Small intestine (tissue), 7 donors: ENCODE measurements around the gene FBXO42. TPM values are rescaled to one million over a fixed set of nuclear protein-coding genes. Genes with fewer than 3 reads are reported as not detected.
"Not testable (repeated sequence)": the region's sequence is repeated elsewhere in the genome, so short reads cannot be mapped to it uniquely, and the experiment has no call there.

Experiments
- DNase-seq, 2 donors: peaks; one replicate each; pipeline versions ENCODE4 v3.0.0 to v3.0.0-alpha.2; 2013
- FAIRE-seq: peaks from 2 replicates; lab custom pipeline; 2012; peaks lifted over from hg19 to GRCh38; lab: Jason Lieb, UNC
- H3K27ac ChIP-seq, 3 donors: one replicate each; pipeline ENCODE4 v1.5.1; 2013; ENCODE audit warnings: low read length in 2 of 3, mild to moderate bottlenecking in 2 of 3, control low read depth in 1 of 3, inconsistent platforms in 1 of 3, low read depth in 1 of 3, moderate library complexity in 1 of 3
- H3K27me3 ChIP-seq, 3 donors: one replicate each; pipeline ENCODE4 v1.6.1; 2013; ENCODE audit warnings: low read length in 3 of 3, inconsistent platforms in 1 of 3; ENCODE audit not compliant: control insufficient read depth in 3 of 3, insufficient read depth in 3 of 3
- H3K36me3 ChIP-seq, 3 donors: one replicate each; pipeline ENCODE4 v1.6.1; 2013; ENCODE audit warnings: low read length in 3 of 3, inconsistent platforms in 1 of 3, low read depth in 1 of 3, mild to moderate bottlenecking in 1 of 3, moderate library complexity in 1 of 3; ENCODE audit not compliant: control insufficient read depth in 3 of 3, insufficient read depth in 2 of 3
- H3K4me1 ChIP-seq, 3 donors: one replicate each; pipeline ENCODE4 v1.6.1; 2013; ENCODE audit warnings: low read length in 2 of 3, inconsistent platforms in 1 of 3, low read depth in 1 of 3, mild to moderate bottlenecking in 1 of 3, moderate library complexity in 1 of 3; ENCODE audit not compliant: control insufficient read depth in 3 of 3, insufficient read depth in 2 of 3
- H3K4me3 ChIP-seq, 3 donors: one replicate each; pipeline ENCODE4 v1.5.1; 2013; ENCODE audit warnings: low read length in 3 of 3, control low read depth in 1 of 3, inconsistent platforms in 1 of 3, low read depth in 1 of 3, mild to moderate bottlenecking in 1 of 3, moderate library complexity in 1 of 3
- H3K9me3 ChIP-seq, 2 donors: one replicate each; pipeline ENCODE4 v1.6.1; 2013; ENCODE audit warnings: low read depth in 1 of 2, low read length in 1 of 2; ENCODE audit not compliant: control insufficient read depth in 2 of 2, insufficient read depth in 1 of 2
- WGBS, 3 donors: extraction: QIAGEN DNeasy Blood & Tissue Kit; methylation state at CpG; one replicate each; pipeline ENCODE4 v1.1.7; 2013; 5-methylcytosine and 5-hydroxymethylcytosine counted together
- polyA plus RNA-seq, 4 donors: library from polyadenylated mRNA; stranded (reverse) in 3 of 4; unstranded in 1 of 4; fragments of 200-250 nt in 3 of 4; fragments of 120-200 nt in 1 of 4; gene quantifications; one replicate each; pipeline versions ENCODE4 v1.2.1 to v1.2.3, GENCODE V29; 2013
- donor health status: healthy with polysubstance abuse.
- donor health status: control.
- donor health status: control.
- donor health status: Bipolar disorder and iron deficiency.
- donor health status: healthy.

FBXO42 gene
- polyA plus RNA-seq, 4 donors: 10.0 to 14.5 (median 12.2) TPM

DNA sequence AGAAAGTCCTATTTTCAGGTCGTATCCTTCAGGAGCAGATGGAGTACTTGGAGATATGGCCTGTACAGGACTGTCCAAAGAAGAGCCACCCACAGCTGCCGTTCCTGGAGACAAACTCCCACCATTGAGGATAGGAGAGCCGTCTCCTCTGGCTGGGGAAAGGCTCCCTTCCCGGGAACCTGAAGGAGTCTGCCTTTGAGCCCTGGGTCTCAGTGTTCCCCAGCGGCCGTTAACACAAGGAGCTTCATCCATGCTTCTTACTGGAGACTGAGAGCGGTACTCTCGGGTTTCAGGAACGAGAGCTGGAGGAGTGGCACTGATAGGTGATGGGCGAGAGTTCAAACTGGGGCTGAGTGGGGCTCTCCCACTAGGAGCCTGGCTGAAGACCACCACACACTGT is 100.9 kb downstream of the FBXO42 start:
- Histone ChIP-seq H3K9me3 (no peaks in the 10 kb centered on the region), H3K4me1 (peaks cover 0 to 15% (median 6%) of the 10 kb centered on the region in 3 donors), H3K4me3 (no peak overlapping the region), H3K27me3 (no peaks in the 10 kb centered on the region), H3K27ac (peak overlapping the region in 1 of 3 donors; percentile 62), H3K36me3 (peaks cover 9 to 41% (median 12%) of the 10 kb centered on the region in 3 donors)
- WGBS, 3 donors: 34 to 74% (median 50%) methylated on average over 10 of the region's 10 CpGs
- FAIRE-seq (no peak), DNase-seq (no peak)

DNA sequence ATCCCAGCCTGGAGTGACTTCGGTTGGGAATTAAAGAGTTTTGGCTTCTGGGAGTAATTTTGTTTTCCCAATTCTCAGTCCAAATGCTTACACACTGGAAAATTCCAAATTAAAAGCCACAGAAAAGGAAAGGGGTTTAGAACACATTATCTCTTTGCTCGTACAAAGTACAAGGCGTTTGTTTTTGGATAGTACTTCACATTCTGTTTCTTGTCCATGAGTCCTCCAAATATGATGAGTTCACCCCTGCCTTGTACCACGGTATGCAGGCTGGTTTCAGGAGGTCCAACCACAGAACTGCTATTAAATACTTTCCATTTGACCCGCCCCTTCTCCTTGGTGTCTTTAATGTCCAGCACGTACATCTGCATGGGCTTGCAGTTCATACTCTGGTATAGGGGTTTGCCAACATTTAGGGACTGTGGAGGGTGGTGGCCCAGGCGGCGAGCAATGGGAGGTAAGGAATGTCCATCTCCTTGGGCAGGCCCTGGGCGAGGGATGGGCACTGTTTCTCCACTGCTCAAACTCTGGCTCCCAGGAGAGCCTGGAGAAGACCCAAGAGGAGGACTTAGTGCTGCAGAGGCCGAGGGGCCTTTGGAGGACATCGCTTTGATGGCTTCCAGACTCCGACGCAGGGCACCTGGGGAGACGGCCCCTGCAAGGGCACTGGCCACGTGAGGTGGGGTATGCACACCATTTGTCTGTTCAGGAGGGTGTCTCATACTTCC is 101.6 kb downstream of the FBXO42 start:
- Histone ChIP-seq H3K27ac (peak overlapping the region in 1 of 3 donors; percentile 62), H3K36me3 (peaks cover 9 to 41% (median 12%) of the 10 kb centered on the region in 3 donors), H3K4me1 (peaks cover 0 to 15% (median 6%) of the 10 kb centered on the region in 3 donors), H3K9me3 (no peaks in the 10 kb centered on the region), H3K27me3 (no peaks in the 10 kb centered on the region), H3K4me3 (no peak overlapping the region)
- no peak for FAIRE-seq
- DNase-seq: no peak
- WGBS, 3 donors: 82 to 87% (median 86%) methylated on average over 14 to 15 of the region's 15 CpGs

DNA sequence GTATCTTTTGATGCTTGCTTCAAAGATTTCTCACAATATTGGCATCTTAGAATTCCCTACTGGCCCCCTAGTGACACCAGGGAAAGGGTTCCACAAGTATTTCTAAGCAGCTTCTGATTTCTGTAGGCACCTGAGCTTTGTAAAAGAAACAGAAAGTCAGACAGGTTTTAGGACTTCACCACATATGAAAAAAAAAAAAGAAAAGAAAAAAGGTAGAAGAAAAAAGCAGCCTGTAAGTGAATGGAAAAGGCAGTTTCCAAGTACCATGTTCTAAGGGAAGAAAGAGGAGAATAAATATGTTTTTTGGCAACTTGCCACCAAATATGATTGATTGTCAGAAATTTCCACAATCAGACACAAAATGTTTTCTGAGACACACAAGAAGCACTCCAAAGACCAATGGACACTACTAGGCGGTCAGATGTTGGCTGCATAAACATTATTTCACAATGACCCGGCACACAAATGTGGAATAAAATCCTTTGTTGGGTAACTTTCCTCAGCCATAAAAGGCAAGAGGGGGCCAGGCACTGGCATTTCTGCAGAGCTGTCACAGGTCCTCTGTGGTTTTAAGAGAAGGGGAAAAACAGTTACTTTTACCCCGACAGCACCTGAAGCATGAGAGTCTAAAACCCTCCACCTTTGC is 102.6 kb downstream of the FBXO42 start:
- peak overlapping the region in 1 of 3 donors; percentile 7 for H3K27ac ChIP-seq
- H3K27me3 ChIP-seq: no peaks in the 10 kb centered on the region
- no peak for DNase-seq
- 48 to 76% (median 73%) methylated on average over 3 of the region's 3 CpGs for WGBS, 3 donors
- peaks cover 9 to 42% (median 12%) of the 10 kb centered on the region in 3 donors for H3K36me3 ChIP-seq
- no peaks in the 10 kb centered on the region for H3K9me3 ChIP-seq
- no peak overlapping the region for H3K4me3 ChIP-seq
- peaks cover 0 to 15% (median 6%) of the 10 kb centered on the region in 3 donors for H3K4me1 ChIP-seq
- FAIRE-seq: no peak

DNA sequence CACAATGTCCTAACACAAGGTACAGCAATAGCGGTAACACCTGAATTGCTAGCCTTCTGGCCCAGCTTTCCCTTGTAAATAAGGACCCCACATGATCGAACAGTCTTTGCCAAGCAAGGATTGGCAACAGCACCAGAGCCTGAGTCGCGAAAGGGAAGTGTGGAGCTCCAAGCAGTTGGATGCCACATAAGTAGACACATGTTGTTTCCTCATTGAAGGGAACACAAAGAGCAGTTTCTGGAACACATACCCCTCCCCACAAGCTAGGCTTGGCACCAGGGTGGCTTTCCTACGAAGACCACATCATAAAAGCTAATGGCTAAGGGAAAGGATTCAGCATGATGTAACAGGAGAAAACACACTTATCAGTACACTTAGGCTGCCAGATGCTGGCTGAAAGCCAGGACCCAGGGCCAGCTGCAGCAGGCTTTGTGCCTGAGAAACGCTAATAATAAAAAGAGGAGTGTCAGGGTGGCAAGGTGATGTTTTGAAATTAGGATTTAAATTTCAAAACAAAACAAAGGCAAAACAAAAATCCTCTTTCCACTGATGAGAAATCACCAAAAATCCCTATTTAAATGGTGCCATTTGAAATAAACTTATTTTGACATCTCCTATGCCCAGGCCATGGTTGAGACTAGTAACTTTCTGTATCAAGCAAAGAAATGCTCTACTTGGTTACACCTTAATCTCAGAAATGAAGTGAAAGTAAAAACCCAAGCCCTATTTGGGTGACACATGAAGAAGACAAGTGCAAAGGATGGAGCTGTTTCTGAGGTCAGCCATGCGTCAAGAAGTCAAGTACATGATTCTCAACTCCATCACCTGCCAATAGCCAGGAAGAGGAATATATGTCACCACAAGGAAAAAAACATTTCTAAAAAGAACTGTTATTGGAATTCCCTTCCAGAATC is 103.4 kb downstream of the FBXO42 start:
- peaks cover 9 to 41% (median 12%) of the 10 kb centered on the region in 3 donors for H3K36me3 ChIP-seq
- peak overlapping the region in 2 of 3 donors; percentile 7 to 89 for H3K27ac ChIP-seq
- 9 to 29% (median 29%) methylated on average over 7 of the region's 7 CpGs for WGBS, 3 donors
- H3K4me3 ChIP-seq: no peak overlapping the region
- no peaks in the 10 kb centered on the region for H3K27me3 ChIP-seq
- H3K9me3 ChIP-seq: no peaks in the 10 kb centered on the region
- FAIRE-seq (no peak), DNase-seq (peak; percentile 81 to 84)
- peaks cover 0 to 19% (median 6%) of the 10 kb centered on the region in 3 donors for H3K4me1 ChIP-seq

DNA sequence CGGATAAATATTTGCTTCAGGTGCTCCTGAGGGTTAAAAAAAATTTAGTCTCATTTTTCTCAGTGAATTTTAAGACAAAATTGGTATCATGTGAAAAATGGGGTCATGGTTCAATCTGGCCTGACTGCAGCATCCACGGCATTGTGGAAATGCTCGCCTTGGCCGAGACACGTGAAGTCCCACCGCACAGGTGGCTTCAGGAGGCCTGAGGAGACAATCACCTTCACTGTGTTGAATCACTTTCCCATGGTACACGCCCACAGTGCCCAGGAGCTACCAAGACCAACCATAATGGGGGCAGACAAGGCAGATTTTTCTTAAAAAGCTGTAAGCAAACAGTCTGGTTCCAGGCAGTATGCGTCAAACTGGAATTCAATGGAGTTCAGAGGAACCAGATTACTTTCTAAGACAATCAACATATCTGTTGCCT is 104.3 kb downstream of the FBXO42 start:
- H3K4me1 ChIP-seq: peaks cover 0 to 19% (median 6%) of the 10 kb centered on the region in 3 donors
- peak overlapping the region in 2 of 3 donors; percentile 7 to 89 for H3K27ac ChIP-seq
- WGBS, 3 donors: 47 to 75% (median 55%) methylated on average over 8 of the region's 8 CpGs
- FAIRE-seq (no peak), DNase-seq (no peak)
- no peak overlapping the region for H3K4me3 ChIP-seq
- H3K9me3 ChIP-seq: no peaks in the 10 kb centered on the region
- no peaks in the 10 kb centered on the region for H3K27me3 ChIP-seq
- H3K36me3 ChIP-seq: peaks cover 9 to 37% (median 12%) of the 10 kb centered on the region in 3 donors

DNA sequence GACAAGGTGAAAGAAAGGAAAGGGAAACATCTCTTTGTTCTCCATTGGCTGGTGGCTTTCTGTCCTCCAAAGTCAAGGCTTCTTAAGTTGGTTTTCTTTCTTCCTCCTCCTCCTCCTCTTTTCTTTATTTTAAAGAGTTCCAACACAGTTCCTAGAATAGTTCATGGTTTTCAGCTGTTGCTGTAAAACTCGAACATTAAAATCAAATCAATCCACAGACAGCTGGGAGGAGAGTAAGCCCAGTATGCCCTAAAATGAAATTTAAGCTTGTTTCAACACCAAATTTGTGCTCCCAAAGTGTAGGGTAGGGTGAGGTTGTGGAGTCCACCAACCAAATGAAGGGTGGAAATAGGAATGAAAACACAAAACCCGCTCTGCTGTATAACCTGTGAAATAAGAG is 104.8 kb downstream of the FBXO42 start:
- peaks cover 0 to 19% (median 6%) of the 10 kb centered on the region in 3 donors for H3K4me1 ChIP-seq

DNA sequence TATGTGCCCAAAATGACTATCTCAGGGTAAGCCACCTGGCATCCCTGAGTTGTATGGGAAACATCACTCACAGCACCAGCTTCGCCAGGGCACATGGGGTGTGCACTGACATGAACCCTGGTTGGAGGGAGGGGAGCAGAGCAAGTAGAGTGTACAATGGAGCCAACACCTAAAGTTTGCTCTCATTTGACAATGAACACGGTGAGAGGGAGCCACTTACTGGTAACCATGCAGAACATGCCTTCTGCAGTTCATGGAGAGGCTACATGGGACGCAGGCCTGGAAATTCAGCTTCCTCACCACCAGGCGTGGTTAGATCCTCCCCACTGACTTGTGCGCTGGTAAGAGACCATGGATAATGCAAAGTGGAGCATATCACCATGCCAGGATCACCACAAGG is 105.3 kb downstream of the FBXO42 start:
- no peak for DNase-seq
- no peak overlapping the region for H3K4me3 ChIP-seq

More for the DNA sequence above, 104.8 kb downstream of the FBXO42 start:
- H3K27me3 ChIP-seq: no peaks in the 10 kb centered on the region
- no peaks in the 10 kb centered on the region for H3K9me3 ChIP-seq
- H3K4me3 ChIP-seq: no peak overlapping the region
- DNase-seq (no peak), FAIRE-seq (no peak)
- H3K36me3 ChIP-seq: peaks cover 7 to 37% (median 12%) of the 10 kb centered on the region in 3 donors
- 84 to 88% (median 87%) methylated on average over 2 of the region's 2 CpGs for WGBS, 3 donors
- no peak overlapping the region for H3K27ac ChIP-seq

DNA sequence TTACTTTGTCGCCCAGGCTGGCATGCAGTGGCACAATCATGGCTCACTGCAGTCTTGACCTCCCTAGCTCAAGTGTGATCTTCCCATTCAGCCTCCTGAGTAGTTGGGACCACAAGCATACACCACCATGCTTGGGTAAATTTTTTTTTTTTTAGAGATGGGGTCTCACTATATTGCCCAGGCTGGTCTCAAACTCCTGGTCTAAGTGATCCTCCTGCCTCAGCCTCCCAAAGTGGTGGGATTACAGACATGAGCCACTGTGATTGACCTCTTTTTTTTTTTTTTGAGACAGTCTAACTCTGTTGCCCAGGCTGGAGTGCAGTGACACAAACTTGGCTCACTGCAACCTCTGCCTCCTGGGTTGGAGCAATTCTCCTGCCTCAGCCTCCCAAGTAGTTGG is 106.0 kb downstream of the FBXO42 start:
- DNase-seq, H3K4me3 ChIP-seq, H3K27ac ChIP-seq, FAIRE-seq, H3K27me3 ChIP-seq, H3K9me3 ChIP-seq: not testable (repeated sequence)
- peaks cover 2 to 30% (median 10%) of the 10 kb centered on the region in 3 donors for H3K36me3 ChIP-seq
- peaks cover 0 to 17% (median 6%) of the 10 kb centered on the region in 3 donors for H3K4me1 ChIP-seq
- WGBS, 3 donors: 97 to 100% (median 100%) methylated on average over 1 of the region's 1 CpG

More for the DNA sequence above, 105.3 kb downstream of the FBXO42 start:
- Histone ChIP-seq H3K36me3 (peaks cover 4 to 35% (median 12%) of the 10 kb centered on the region in 3 donors), H3K9me3 (no peaks in the 10 kb centered on the region), H3K4me1 (peaks cover 0 to 19% (median 6%) of the 10 kb centered on the region in 3 donors), H3K27me3 (no peaks in the 10 kb centered on the region), H3K27ac (no peak overlapping the region)
- no peak for FAIRE-seq
- WGBS, 3 donors: 88 to 90% (median 89%) methylated on average over 5 of the region's 5 CpGs
